PC-9 (cell line): Measurements from ENCODE around the gene SORCS2. TPM values are rescaled to one million over a fixed set of nuclear protein-coding genes. Genes with fewer than 3 reads are reported as not detected.

Source experiments
- BruUV-seq: library from RNA; stranded (reverse); fragments of 400-500 nt; replicated peaks from 2 replicates; lab custom pipeline; 2021; lab: Mats Ljungman, UMichigan
- CTCF ChIA-PET: fragments of 300-600 bp; sonication (Branson Sonifier 250); formaldehyde crosslinking; loops from one replicate; lab custom pipeline; 2022; ENCODE audit warnings: antibody characterized with exemption; lab: Charles Lee
- POLR2A ChIA-PET: fragments of 300-600 bp; sonication (Branson Sonifier 250); formaldehyde crosslinking; loops from one replicate; lab custom pipeline; 2022; ENCODE audit warnings: antibody characterized with exemption; ENCODE audit not compliant: unreplicated experiment; lab: Charles Lee
- DNase-seq, 2 experiments: peaks; one replicate each; pipeline versions ENCODE4 v3.0.0 to v3.0.0-alpha.2; 2015 to 2022; ENCODE audit warnings: mixed read lengths in 1 of 2
- H2AFZ ChIP-seq: fragments of 200-600 bp; sonication (generic); 2 replicates; pipeline ENCODE4 v1.8.1; 2017; ENCODE audit warnings: antibody characterized with exemption
- H3F3A ChIP-seq: fragments of 200-600 bp; sonication (generic); 2 replicates; pipeline ENCODE4 v1.8.1; 2017; ENCODE audit warnings: antibody characterized with exemption, mild to moderate bottlenecking, low read depth; ENCODE audit not compliant: insufficient read depth
- H3K27ac ChIP-seq: fragments of 200-600 bp; sonication (generic); 2 replicates; pipeline ENCODE4 v1.6.1; 2016; ENCODE audit warnings: mixed run types
- H3K27me3 ChIP-seq: fragments of 200-600 bp; sonication (generic); 2 replicates; pipeline ENCODE4 v1.6.1; 2016; ENCODE audit warnings: low read depth, mixed run types; ENCODE audit not compliant: insufficient read depth
- H3K36me3 ChIP-seq: fragments of 200-600 bp; sonication (generic); 2 replicates; pipeline ENCODE4 v1.6.1; 2016; ENCODE audit warnings: low read depth, mixed run types
- H3K4me1 ChIP-seq: fragments of 200-600 bp; sonication (generic); replicated peaks from 2 replicates; pipeline ENCODE4 v1.6.1; 2016; ENCODE audit warnings: mixed run types; ENCODE audit not compliant: insufficient read depth
- H3K4me2 ChIP-seq: fragments of 200-600 bp; sonication (generic); 2 replicates; pipeline ENCODE4 v1.6.1; 2017; ENCODE audit warnings: mixed run types
- H3K4me3 ChIP-seq: fragments of 200-600 bp; sonication (generic); 2 replicates; pipeline ENCODE4 v1.6.1; 2016; ENCODE audit warnings: mixed run types
- H3K79me2 ChIP-seq: fragments of 200-600 bp; sonication (generic); 2 replicates; pipeline ENCODE4 v1.6.1; 2017; ENCODE audit warnings: low read depth, mixed run types
- H3K9me2 ChIP-seq: fragments of 200-600 bp; sonication (generic); 2 replicates; pipeline ENCODE4 v1.8.1; 2017; ENCODE audit warnings: mild to moderate bottlenecking; ENCODE audit not compliant: insufficient read depth
- H3K9me3 ChIP-seq: fragments of 200-600 bp; sonication (generic); 2 replicates; pipeline ENCODE4 v1.8.1; 2016; ENCODE audit warnings: low read depth; ENCODE audit not compliant: insufficient read depth
- H4K20me1 ChIP-seq: fragments of 200-600 bp; sonication (generic); 2 replicates; pipeline ENCODE4 v1.8.1; 2017; ENCODE audit not compliant: insufficient read depth
- CTCF ChIP-seq: fragments of 200-600 bp; sonication (generic); conservative IDR thresholded peaks from 2 replicates; pipeline ENCODE4 v1.6.1; 2017; ENCODE audit warnings: mixed run types, antibody characterized with exemption, mild to moderate bottlenecking, moderate library complexity
- EZH2 ChIP-seq: fragments of 200-600 bp; sonication (generic); IDR thresholded peaks from 2 replicates; pipeline ENCODE4 v1.8.0; 2017; ENCODE audit warnings: antibody characterized with exemption, low read depth
- intact Hi-C: fragments of 100-400 bp; cut with micrococcal nuclease; formaldehyde crosslinking; loops from one replicate; pipeline ENCODE4 v1.10.0; 2022; ENCODE audit not compliant: unreplicated experiment
- total RNA-seq: library from RNA; stranded (reverse); gene quantifications from 2 replicates; pipeline ENCODE4 v1.2.3, GENCODE V29; 2021

SORCS2 gene
- total RNA-seq, 1 experiment from 2014 or later, result 25.8 TPM

- Histone ChIP-seq H4K20me1 (no peaks in the 10 kb centered on the region), H3K4me3 (no peak overlapping the region), H3K27me3 (no peaks in the 10 kb centered on the region), H3K4me1 (no peaks in the 10 kb centered on the region), H3K79me2 (no peaks in the 10 kb centered on the region), H2AFZ (no peak overlapping the region), H3K36me3 (no peaks in the 10 kb centered on the region), H3K27ac (no peak overlapping the region), H3K4me2 (no peak overlapping the region), H3F3A (no peaks in the 10 kb centered on the region), H3K9me3 (peaks cover 4% of the 10 kb centered on the region; the same call in 1 of the 2 replicates), H3K9me2 (no peaks in the 10 kb centered on the region)
- intact Hi-C loops, result no loop called here
- no peak for TF ChIP-seq CTCF
- TF ChIP-seq EZH2, result no peak
- ChIA-PET CTCF (no interaction called here), POLR2A (no interaction called here)
- no TSS peak for BruUV-seq
- no peak for DNase-seq
Observed at GRCh38 chr4:7552466-7552865, 360.1 kb downstream of the SORCS2 start.

GRCh38 chr4:7553280-7553679, 360.9 kb downstream of the SORCS2 start:
- Histone ChIP-seq H3K9me2 (no peaks in the 10 kb centered on the region), H3K27ac (no peak overlapping the region), H3K4me1 (no peaks in the 10 kb centered on the region), H3K79me2 (no peaks in the 10 kb centered on the region), H3K9me3 (peaks cover 4% of the 10 kb centered on the region; the same call in 1 of the 2 replicates), H3K4me2 (no peak overlapping the region), H3K36me3 (no peaks in the 10 kb centered on the region), H3K4me3 (no peak overlapping the region), H4K20me1 (no peaks in the 10 kb centered on the region), H3K27me3 (no peaks in the 10 kb centered on the region), H3F3A (no peaks in the 10 kb centered on the region), H2AFZ (no peak overlapping the region)
- no TSS peak for BruUV-seq
- no peak for DNase-seq
- ChIA-PET POLR2A (no interaction called here), CTCF (no interaction called here)
- intact Hi-C loops, result no loop called here
- TF ChIP-seq CTCF (no peak), EZH2 (no peak)

- no peak for DNase-seq
- no TSS peak for BruUV-seq
- ChIA-PET CTCF (no interaction called here), POLR2A (no interaction called here)
- no peak overlapping the region for H3K4me2 ChIP-seq
- no peaks in the 10 kb centered on the region for H3F3A ChIP-seq
- H3K4me1 ChIP-seq, result no peaks in the 10 kb centered on the region
- H2AFZ ChIP-seq, result no peak overlapping the region
- peaks cover 4% of the 10 kb centered on the region; the same call in 1 of the 2 replicates for H3K9me3 ChIP-seq
- H3K36me3 ChIP-seq, result no peaks in the 10 kb centered on the region
- no peaks in the 10 kb centered on the region for H3K27me3 ChIP-seq
- intact Hi-C loops, result no loop called here
- no peak overlapping the region for H3K4me3 ChIP-seq
- H4K20me1 ChIP-seq, result no peaks in the 10 kb centered on the region
- no peaks in the 10 kb centered on the region for H3K79me2 ChIP-seq
- no peaks in the 10 kb centered on the region for H3K9me2 ChIP-seq
- TF ChIP-seq EZH2 (no peak), CTCF (no peak)
- no peak overlapping the region for H3K27ac ChIP-seq
Observed at GRCh38 chr4:7554905-7555304, 362.6 kb downstream of the SORCS2 start.
